ENCODE data around the gene LYPD6B. TPM values are rescaled to one million over a fixed set of nuclear protein-coding genes. Genes with fewer than 3 reads are reported as not detected.

The LYPD6B gene
- polyA plus RNA-seq, 1 of the 3 experiments (the other 2 are of a cell fraction), result 18.2 TPM

- TF ChIP-seq USF2 (IDR thresholded peaks at IDR 0.05; ENCODE audit: borderline replicate concordance, low read depth, low read length) (no peak), YY1 (IDR thresholded peaks at IDR 0.05; ENCODE audit: low read depth) (no peak), TAF1 (IDR thresholded peaks at IDR 0.05; ENCODE audit: borderline replicate concordance, low read depth, low read length) (no peak), FOXM1 (IDR thresholded peaks at IDR 0.05; ENCODE audit: low read depth) (no peak), FOXJ3 (CRISPR knock-in tag; IDR thresholded peaks at IDR 0.05) (no peak)
Measured at GRCh38 chr2:149178612-149179011, 140.1 kb downstream of the LYPD6B start (continued).

GRCh38 chr2:149180226-149180875 is 141.9 kb downstream of the LYPD6B start:
- H3K9me2 ChIP-seq, result no peaks in the 10 kb centered on the region
- no peak for TF ChIP-seq NRF1 (IDR thresholded peaks at IDR 0.05; ENCODE audit: low read depth, low read length)
- TF ChIP-seq, protein P1, sequence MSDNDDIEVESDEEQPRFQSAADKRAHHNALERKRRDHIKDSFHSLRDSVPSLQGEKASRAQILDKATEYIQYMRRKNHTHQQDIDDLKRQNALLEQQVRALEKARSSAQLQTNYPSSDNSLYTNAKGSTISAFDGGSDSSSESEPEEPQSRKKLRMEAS (IDR thresholded peaks at IDR 0.05; ENCODE audit: low read depth), result no peak
- TF ChIP-seq FOXJ3 (CRISPR knock-in tag; IDR thresholded peaks at IDR 0.05), result no peak
- no peak for TF ChIP-seq TCF12 (IDR thresholded peaks at IDR 0.05)
- TF ChIP-seq EP300 (IDR thresholded peaks at IDR 0.05; ENCODE audit: borderline replicate concordance in 1 of 2, low read depth in 1 of 2, low read length in 1 of 2), result no peak
- no peak for TF ChIP-seq RCOR1 (IDR thresholded peaks at IDR 0.05; ENCODE audit: low read length)
- no peak for TF ChIP-seq FOXM1 (IDR thresholded peaks at IDR 0.05; ENCODE audit: low read depth)
- no peak for TF ChIP-seq TEAD4 (IDR thresholded peaks at IDR 0.05; ENCODE audit: borderline replicate concordance, insufficient read depth)
- no peak for TF ChIP-seq USF2 (IDR thresholded peaks at IDR 0.05; ENCODE audit: borderline replicate concordance, low read depth, low read length)
- no peak for TF ChIP-seq GABPA (IDR thresholded peaks at IDR 0.05; ENCODE audit: low read depth)
- no peak for TF ChIP-seq MXI1 (IDR thresholded peaks at IDR 0.05; ENCODE audit: low read depth, low read length)
- no peak for TF ChIP-seq MEF2A (IDR thresholded peaks at IDR 0.05; ENCODE audit: borderline replicate concordance, low read depth)
- no peak for TF ChIP-seq FOSL2 (IDR thresholded peaks at IDR 0.05; ENCODE audit: borderline replicate concordance, low read depth)
- peaks cover 0 to 12% of the 10 kb centered on the region in 2 experiments; a peak in 1 of 4 replicates for H3K4me1 ChIP-seq (ENCODE audit: control insufficient read depth in 1 of 2, insufficient read depth in 2 of 2, low read depth in 1 of 2, low read length in 1 of 2)
- H3K36me3 ChIP-seq (replicated peaks in 1 of 2; ENCODE audit: control insufficient read depth in 1 of 2, insufficient read depth in 2 of 2, low read length in 1 of 2), result no peaks in the 10 kb centered on the region
- no peaks in the 10 kb centered on the region for H3K27me3 ChIP-seq (ENCODE audit: insufficient read depth)
- no peak overlapping the region for H3K4me2 ChIP-seq
- peak overlapping the region in 1 of 2 experiments; percentile 50; a peak in 1 of 4 replicates for H3K27ac ChIP-seq (ENCODE audit: low read depth in 2 of 2, low read length in 1 of 2)
- H3K4me3 ChIP-seq (ENCODE audit: low read depth in 2 of 2, low read length in 1 of 2), result no peak overlapping the region
- H2AFZ ChIP-seq (ENCODE audit: low read depth), result no peak overlapping the region; the same call in 1 of the 2 replicates
- no peak overlapping the region for H3K9ac ChIP-seq
- ChIA-PET CTCF (interaction anchor here (1.2 kb wide), 2 partner anchors 18 to 381 kb away, joined by 3 to 5 read pairs; no protein-coding TSS in a partner anchor), POLR2A (no interaction called here)
- H3F3A ChIP-seq (replicated peaks; ENCODE audit: insufficient read depth), result no peaks in the 10 kb centered on the region
- H4K20me1 ChIP-seq (ENCODE audit: insufficient read depth), result no peaks in the 10 kb centered on the region
- no peaks in the 10 kb centered on the region for H3K79me2 ChIP-seq (ENCODE audit: insufficient read depth)
- H3K9me3 ChIP-seq, result no peaks in the 10 kb centered on the region
- no peak for DNase-seq
- 71% methylated on average over 9 of the region's 9 CpGs for WGBS (ENCODE audit: low lambda C conversion rate)

Data from SK-N-SH (cell line).